DMS79 (cell line): ENCODE measurements around the gene CCDC88C.

Experiments
- DNase-seq: peaks from one replicate; lab custom pipeline; 2025; lab: John Stamatoyannopoulos, UW

Gene CCDC88C

DNA sequence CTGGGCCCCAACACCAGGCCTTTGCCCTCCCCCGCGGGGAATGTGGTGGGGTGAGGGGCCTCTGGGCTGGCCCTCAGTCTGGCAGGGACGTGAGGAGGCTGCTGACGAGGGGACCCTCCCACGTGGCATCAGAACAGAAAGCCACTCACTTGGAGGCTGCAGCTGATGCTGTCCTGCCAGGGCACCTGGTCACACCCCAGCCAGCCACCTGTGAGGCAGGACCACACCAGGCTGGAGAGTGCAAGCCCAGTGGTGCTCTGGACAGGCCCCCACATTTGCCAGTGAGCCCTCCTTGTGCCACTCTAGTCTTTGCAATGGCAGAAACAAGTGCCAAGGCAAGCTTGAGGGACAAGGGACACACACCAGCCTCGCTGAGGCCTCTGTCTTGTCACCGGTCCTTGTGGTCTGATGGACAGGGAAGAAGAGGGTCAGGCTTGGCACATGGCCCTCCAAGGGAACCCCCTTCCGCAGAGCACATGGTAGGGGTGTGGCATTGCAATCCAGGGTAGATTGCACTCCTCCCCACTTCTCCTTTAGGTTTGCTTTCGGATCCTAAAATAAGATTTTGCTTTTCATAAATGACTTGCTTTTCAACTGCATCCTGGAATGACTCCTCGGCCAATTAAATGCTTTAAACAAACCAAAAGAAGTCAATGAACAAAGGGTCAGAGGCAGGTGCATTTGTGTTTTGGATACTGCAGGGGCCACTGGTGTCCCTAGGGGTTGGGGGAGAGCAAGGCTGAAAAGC, 53.7 kb downstream of the CCDC88C start:
- no peak for DNase-seq

DNA sequence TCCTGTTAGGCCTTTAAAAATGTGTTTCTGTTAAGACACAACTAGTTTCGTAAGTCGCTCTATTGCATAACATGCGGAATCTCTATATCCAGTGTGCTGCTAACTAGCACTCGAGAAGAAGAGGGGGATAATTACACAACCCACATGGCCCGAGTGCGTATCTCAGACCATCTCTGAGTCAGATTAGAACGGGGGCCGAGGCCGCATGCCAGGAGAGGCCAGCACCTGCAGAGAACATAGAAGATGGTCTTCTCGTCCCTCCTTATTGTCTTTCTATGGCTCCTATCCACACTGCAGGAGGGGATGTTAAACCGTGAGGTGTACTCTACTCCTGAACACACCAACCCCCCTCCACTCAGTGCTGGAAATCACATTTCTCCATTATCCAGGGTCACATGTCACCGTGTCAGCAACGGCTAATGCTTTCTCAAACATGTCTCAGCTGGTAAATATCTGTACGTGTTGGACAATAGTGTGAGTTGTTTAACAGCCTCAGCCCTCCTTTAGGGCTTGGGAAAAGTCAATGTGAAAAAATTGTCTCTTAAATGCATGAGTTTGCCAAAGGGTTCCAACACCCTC, 56.3 kb downstream of the CCDC88C start:
- DNase-seq = no peak

DNA sequence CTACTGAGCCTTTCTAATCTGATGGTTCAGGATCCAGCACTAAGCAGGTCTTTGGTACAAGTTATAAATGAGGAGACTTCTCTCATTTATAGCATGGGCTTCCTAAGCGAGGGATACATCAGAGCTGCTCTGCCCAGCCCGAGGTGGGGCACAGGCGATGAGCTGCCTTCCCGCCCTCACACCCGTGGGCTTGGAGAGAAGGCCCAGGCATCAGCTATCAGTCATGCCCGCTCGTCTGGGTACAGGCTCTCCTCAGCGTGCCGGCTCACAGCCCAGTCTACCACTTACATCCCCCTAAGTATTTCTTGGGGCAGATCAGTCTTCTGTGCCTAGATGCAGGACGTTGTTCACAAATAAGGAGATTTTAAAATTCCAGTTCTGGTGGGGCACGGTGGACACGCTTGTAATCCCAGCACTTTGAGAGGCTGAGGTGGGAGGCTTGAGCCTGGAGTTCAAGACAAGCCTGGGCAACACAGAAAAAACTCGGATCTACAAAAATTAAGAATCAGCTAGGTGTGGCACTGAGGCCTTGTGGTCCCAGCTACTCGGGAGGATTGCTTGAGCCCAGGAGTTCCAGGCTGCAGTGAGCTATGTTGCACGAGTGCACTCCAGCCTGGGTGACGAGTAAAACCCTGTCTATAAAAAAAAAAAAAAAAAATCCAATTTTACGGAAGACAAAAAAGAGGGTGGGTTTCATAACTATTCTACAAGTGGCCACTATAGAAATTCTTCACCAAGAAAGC, 57.0 kb downstream of the CCDC88C start:
- no peak for DNase-seq

DNA sequence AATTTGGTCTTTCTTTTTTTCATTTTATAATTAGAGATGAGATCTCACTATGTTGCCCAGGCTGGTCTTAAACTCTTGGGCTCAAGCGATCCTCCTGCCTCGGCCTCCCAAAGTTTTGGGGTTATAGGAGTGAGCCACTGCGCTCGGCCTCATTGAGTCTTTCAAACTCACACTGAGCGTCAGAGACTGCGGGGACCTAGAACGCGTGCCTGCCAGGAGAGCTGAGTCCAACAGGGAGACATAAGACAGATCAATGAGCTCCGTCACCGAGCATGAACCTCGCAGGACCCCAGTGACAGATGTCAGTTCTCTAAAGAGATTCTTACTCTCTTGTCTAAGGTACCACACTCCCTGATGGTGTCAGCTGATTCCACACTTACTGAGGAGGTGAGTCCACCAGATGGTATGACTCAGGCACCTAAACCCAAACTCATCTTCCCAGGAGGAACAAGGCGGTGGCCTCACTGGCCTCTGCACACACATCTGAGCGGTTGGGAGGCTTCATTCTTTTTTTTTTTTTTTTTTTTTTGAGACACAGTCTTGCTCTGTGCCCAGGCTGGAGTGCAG, 58.9 kb downstream of the CCDC88C start:
- DNase-seq = no peak

DNA sequence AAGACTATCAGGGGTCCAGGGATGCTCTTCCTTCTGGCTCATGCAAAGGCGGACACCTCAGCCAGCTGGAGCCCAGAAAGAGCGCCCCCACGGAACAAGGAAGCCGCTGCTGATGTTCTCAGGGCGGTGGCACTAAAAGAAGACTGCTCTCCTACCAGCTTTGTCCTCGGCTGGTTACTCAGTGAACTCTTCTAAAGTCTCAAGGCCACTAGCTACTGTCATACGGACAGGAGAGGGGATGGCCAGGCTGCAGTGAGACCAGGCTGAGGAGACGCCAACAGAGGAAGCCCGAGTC, 59.6 kb downstream of the CCDC88C start:
- DNase-seq = no peak

DNA sequence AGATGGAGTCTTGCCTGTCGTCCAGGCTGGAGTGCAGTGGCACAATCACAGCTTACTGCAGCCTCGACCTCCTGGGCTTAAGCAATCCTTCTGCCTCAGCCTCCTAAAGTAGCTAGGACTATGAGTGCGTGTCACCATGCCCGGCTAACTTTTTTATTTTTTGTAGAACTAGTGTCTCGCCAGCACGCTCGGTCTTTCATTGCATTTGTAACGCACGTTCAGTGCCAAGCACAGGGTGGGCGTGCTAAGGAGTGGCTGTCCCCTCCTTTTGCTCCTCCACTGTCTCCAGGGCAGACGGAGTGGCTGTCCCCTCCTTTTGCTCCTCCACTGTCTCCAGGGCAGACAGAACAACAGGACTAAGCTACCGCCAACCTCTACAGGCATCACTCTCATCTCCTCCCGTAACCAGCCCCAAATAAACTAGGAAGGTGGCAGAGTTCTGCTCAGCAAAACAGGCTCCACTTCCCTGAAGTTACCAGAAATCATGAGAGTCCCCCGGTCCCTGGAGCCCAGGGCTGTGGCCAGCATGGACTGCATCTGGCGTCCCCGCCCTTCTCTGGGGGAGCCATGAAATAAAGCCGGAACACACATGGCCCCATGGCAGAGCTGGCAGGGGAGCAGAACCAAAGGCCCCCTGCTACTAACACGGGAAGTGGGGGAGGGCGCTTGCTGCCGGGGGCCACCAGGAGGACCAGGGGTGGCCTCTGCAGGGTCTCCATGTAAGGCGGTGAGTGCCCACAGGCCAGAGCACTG, 60.2 kb downstream of the CCDC88C start:
- DNase-seq = no peak

DNA sequence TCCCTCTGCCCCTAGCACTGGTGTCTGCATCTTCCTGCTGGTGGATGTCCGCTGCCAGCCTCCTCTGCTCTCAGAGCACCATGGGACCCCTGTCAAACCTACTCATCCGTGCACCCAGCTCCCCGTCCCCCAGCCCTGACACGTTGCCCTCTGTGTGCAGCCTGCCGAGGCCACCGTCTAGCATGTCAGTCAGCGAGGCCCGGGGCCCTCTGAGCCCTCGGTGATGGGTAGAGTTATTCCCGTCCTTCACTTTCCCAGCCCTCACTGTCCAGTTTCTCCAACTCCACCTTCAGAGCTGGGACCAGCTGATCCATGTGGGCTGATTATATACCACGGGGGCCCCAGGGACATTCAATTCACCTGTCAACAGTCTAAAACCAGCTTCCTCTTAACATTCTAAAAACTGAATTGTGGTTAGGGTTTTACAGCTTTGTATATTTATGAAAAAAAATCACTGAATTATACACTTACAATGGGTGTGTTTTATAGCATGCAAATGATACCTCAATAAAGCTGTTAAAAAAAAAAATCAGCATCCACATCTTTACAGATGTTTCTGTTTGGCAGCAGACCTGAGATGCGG, 61.3 kb downstream of the CCDC88C start:
- DNase-seq = no peak

DNA sequence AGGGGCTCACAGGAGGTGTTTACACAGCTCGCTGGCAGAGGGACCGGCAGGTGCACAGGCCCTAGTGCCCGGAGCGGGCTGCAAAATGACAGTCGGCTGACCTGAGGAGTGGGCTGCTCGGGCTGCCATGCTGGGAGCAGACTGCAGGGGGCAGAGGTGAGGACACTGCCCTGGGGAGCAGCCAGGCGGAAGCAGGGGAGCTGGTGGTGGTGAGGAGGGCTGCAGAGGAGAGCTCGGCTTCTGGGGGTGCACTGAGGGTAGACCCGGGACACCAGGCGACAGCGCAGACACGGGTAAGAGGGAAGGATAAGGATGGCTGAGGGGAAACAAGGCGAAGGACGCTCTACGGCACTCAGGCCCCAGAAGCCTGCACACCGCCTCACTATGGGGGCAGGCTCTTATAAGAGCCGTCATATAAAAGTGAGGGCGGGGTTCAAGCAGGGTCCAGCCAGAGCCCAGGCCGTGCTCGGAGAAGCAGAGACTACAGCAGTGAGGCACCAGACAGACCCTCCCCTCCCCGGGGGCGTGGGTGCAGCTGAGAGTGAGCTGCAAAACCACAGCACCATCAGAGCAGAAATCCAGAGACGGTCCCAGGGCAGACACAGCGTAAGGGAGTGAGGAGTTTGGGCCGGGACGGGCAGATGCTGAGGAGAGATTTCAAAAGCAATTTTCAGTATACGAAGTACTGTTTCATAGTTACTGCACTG, 62.5 kb downstream of the CCDC88C start:
- no peak for DNase-seq

DNA sequence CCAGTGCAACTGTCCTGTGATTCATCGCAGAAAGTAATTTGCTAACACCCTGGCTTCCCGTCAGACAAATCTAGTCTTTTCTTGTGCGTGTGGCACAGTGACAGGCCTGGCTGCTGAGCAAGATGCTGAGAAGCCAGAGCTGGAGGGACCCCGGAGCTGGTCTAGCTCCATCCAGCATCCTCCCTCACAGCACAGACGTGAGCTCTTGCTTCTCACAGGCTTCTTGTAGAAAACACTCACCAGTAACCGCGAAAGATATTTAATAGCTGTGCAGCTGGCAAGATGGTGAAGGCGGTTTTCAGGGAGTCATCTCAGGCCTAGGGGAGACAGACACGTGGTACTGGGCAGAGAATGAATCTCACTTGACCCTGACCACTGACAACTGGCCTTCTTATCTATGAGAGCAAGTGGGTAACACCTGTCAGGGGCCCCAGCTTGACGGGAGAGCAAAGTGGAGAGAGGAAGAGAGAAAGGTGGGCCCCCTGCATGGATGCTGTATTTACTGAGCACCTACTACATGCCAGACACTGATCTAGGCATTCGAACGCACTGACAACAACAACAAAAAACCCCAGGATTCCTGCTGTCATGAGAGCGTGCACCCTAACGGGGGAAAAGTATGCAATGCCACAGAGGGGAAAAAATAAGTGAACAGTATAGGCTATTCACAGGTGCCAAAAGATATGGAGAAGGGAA, 63.3 kb downstream of the CCDC88C start:
- DNase-seq = peak; percentile 37

DNA sequence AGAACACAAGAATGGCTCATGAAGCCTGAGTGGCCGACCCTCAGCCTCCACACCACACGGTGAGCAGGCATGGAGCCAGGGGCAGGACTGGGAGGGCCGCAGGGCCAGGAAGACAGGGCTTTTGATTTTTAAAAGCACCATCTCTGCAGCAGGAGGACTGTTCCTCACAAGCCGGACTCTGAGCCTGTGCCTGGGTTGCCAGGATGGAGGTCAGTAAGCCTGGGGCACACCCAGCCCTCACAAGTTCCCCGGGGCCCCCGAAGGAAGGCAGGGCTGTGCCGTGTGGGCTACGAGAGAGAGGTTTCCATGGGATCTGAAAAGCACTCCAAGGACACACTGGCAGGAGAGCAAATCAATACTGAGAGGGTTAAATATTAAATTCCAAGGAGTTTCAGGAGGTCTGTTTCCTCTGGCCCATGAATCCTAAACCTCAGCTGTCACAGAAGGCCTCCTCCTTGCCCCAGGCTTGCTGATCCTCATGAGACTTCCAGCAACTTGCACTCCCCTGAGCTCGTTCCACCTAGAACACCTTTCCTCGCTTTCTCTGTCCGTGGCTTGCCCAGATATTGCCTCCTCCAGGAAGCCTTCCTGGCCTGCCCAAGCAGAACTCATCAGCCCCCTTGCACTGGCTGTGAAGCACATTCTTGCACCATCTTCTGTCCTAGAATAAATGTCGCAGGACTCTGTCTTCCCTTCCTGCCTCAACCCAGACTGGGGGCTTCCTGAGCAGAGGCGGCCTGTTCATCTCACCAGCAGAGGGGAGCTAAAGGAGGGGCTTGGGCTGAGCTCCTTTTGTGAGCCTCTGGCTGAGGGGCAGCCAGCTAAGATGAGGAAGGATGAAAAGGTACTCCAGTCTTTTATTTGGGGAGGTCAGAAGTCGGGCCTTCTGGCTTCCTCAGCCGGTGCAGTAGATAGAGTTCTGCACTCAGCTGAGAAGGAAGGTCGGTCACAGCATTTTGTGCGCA, 64.6 kb downstream of the CCDC88C start:
- DNase-seq = no peak

DNA sequence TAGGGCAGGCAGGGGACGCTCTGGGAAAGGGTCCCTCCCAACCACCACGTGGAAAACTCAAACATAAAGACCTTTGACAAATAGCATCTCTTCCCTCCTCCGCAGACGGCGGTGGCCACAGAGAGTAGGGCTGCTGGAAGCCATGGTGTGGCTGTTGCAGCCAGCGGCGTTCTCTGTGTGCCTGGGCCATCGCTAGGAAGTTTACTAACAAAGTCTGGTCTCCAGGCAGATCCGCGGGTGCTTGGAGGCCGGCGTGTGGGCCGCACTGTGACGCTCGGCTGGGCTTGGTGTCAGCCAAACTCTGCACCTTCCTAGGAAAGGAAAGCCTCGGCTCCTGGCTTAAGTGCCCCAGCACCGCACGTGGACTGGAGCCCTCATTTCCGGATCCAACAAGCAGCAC, 65.6 kb downstream of the CCDC88C start:
- no peak for DNase-seq

DNA sequence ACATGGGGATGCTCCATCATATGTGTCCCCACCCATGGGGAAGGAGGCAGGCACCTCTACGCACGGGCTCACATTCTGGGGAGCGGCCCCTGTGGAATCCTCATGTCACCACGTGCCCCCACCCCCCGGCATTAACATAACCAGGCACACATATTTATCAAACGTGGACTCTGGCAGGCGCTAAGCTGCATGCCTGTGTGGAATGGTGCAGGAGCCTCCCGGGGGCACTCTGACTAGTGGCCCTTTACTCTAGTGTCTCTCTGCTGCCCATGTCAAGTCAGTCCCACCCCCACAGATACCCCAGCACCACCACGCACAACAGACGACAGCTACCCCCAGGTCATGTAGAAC, 66.1 kb downstream of the CCDC88C start:
- no peak for DNase-seq

DNA sequence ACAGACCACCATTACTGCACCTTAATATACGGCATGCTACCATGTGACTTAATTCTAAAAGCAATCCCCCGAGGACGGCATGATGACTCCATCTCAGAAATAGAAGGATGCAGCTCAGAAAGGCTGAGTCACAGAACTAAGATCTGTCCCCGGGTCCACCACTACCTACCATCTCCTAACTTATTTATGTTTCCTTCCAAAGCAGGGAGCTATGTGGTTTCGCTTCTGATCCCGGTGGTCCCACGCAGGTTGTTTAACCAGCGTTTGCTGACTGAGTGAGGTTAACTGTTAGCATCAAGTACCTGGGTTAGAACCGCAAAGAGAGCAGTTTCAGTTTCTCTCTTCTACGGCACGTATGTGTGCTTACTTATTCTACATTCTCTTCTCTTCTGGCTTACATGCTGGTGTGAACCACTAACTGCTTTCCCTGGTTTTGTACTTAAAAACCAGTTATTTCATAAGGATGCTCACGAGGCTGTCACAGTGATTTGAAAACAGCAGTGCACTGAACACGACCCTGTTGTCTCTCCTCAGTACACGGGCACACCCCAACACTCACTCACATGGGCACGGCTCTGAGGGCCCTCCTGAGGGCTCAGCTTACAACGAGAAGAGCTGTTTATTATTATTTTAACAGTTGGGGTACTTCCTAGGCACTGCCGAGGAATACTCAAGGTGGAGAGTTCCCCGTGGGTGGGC, 66.7 kb downstream of the CCDC88C start:
- DNase-seq = peak; percentile 79

DNA sequence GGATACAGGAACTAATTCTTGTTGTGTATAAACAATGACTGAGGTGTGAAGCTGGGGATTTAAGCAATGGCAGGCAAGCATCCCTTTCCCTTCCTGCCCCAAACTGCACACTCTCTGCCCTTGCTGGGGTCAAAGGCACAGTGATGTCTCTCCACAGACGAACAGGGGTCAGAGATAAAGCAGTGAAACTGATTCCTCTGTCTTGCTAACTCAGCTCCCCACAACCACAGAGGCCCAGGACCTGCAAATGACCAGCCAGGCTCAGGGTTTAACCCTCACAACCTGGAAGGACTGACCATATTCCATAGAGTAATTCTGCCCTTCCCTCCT, 67.2 kb downstream of the CCDC88C start:
- no peak for DNase-seq

DNA sequence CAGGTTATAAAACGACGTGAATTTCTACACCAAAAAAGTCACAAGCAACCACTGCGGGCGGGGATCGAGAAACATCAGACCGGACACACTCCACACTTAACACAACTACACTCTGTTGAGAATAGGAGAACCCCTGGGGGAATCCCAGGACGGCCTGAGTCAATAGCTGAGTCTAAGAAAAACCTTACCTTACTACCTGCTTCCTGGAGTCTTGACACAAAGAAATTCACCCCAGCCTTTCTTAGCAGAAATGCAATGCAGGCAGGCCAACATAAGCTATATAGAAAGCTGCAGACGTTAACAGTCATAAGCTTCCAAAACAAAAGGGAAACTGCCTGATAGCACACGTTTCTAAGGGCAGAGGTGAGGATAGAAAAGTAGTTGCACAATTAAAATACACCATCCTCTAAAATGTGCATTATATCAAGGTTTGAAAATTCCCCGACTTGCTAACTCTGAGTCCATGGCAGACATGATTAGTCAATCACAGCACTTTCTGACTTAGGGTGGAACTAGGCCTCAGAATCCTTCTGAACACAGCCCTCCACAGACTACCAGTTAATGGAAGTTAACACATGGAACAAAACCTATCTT, 68.0 kb downstream of the CCDC88C start:
- DNase-seq = no peak

DNA sequence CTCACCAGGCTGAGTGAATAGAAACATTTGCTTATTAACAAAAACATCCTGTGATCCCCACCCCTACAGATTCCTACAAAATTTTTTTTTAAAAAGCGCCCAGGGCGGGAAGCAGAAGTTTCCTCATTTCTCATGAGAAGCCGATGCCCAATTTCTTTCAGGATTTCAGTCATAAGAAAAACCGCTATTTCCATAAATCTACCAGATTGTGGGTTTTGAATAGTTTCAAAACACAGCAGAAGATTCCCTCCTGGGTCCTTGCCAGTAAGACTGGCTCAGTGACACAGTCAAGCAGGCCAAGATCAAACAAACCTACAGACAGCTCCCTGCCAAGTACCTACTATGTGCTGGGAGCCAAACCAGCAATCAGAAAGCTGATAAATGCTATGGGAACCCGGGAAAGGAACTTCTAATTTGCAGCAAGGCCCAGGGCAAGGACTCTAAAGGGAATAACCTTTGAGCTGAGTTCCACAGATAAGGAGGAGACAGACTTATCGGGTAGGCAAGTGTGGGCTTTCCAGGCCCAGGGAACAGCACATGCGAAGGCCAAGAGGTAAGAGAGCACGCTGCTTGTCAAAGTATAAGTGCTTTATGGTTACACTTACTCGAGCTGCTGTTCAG, 68.7 kb downstream of the CCDC88C start:
- DNase-seq = no peak

DNA sequence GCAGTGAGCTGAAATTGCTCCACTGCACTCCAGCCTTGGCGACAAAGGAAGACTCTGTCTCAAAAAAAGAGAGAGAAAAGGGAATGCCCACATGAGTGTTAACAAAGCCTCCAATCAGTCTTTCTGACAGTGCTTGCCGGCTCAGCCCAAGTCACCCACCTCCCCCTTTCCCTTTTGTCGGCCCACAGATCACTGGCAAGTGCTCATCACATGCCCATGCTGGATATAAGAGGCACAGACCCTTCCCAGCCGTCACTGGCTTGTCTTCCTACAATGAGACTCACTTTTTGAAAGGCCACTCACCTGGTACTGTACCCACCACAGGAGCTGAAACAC, 70.8 kb downstream of the CCDC88C start:
- no peak for DNase-seq

DNA sequence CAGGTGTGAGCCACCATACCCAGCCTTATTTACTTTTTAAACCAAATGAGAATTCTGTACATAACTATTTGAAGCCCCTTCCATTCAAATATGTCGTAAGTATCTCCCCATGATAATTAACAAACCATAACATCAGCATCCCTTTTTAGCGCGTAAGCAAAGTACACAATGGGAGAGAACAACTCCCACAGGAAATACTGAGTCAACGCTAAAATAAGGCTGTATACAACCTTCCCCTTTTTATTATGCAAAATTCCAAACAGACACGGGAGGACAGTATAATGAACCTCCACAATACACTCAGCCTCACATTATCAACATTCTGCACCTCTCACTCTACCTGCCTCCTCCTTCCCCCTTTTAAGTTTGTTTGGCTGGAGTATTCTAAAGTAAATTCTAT, 73.5 kb downstream of the CCDC88C start:
- no peak for DNase-seq

DNA sequence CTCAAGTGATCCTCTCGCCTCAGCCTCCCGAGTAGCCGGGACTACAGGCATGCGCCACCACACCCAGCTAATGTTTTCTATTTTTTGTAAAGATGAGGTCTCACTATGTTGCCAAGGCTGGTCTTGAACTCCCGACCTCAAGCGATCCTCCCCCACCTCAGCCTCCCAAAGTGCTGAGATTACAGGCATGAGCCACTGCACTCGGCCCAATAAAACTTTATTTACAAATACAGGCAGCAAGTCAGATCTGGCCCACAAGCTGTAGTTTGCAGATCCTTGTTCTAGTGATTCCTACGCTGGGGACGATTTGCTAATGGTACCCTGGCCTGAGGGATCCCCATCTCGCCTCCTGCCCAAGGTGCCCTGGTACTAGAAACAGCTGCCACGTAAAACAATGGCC, 74.6 kb downstream of the CCDC88C start:
- no peak for DNase-seq
